B cell (primary cell): ENCODE measurements around the gene EHD2. TPM values are rescaled to one million over a fixed set of nuclear protein-coding genes. Genes with fewer than 3 reads are reported as not detected.

Source experiments
- ATAC-seq: fragments of 200-7000 bp; cut with Tn5 transposase; one replicate; pipeline ENCODE4 v1.10.0; 2021; ENCODE audit warnings: low read depth, mild to moderate bottlenecking, moderate number of reproducible peaks, moderate library complexity
- CTCF ChIA-PET: fragments of 350-600 bp; sonication (Branson Sonifier 250); formaldehyde crosslinking; loops from one replicate; lab custom pipeline; 2021; ENCODE audit warnings: antibody characterized with exemption, inconsistent platforms; lab: Charles Lee
- POLR2A ChIA-PET: fragments of 350-600 bp; sonication (Branson Sonifier 250); formaldehyde crosslinking; loops from one replicate; lab custom pipeline; 2021; ENCODE audit warnings: antibody characterized with exemption; lab: Charles Lee
- DNase-seq: peaks from one replicate; pipeline ENCODE4 v3.0.0; 2013
- H2AFZ ChIP-seq: 2 replicates; pipeline ENCODE4 v1.6.1; 2012; ENCODE audit warnings: mild to moderate bottlenecking, low read depth, low read length; ENCODE audit not compliant: insufficient read depth, poor library complexity, severe bottlenecking
- H3K27ac ChIP-seq, 2 donors: 1 replicate in 1 of 2; 2 replicates in 1 of 2; pipeline ENCODE4 v1.5.1; 2012 to 2013; ENCODE audit warnings: low read length in 2 of 2, mild to moderate bottlenecking in 2 of 2, moderate library complexity in 1 of 2
- H3K27me3 ChIP-seq, 4 experiments: fragments of 200-600 bp in 1 of 4; sonication (generic) in 1 of 4; replicated peaks in 1 of 4; 1 replicate in 2 of 4; 2 replicates in 2 of 4; pipeline versions ENCODE4 v1.6.1 to v1.7.0; 2013 to 2016; ENCODE audit warnings: low read length in 3 of 4, mild to moderate bottlenecking in 2 of 4, mixed read lengths in 1 of 4, moderate library complexity in 1 of 4; ENCODE audit not compliant: insufficient read depth in 4 of 4, control insufficient read depth in 3 of 4; ENCODE audit errors: control extremely low read depth in 1 of 4
- H3K36me3 ChIP-seq, 2 experiments: replicated peaks in 1 of 2; 1 replicate in 1 of 2; 2 replicates in 1 of 2; pipeline versions ENCODE4 v1.6.1 to v1.7.1; 2013; ENCODE audit warnings: low read length in 1 of 2; ENCODE audit not compliant: insufficient read depth in 2 of 2, control insufficient read depth in 1 of 2; ENCODE audit errors: control extremely low read depth in 1 of 2, extremely low read depth in 1 of 2
- H3K4me1 ChIP-seq, 2 donors: fragments of 200-600 bp in 1 of 2; sonication (generic) in 1 of 2; 1 replicate in 1 of 2; 2 replicates in 1 of 2; pipeline versions ENCODE4 v1.5.1 to v1.6.1; 2013 to 2017; ENCODE audit warnings: low read length in 2 of 2; ENCODE audit not compliant: control insufficient read depth in 2 of 2, insufficient read depth in 2 of 2
- H3K4me2 ChIP-seq: replicated peaks from 2 replicates; pipeline ENCODE3; 2012; ENCODE audit warnings: mild to moderate bottlenecking, low read depth, low read length; ENCODE audit not compliant: poor library complexity, severe bottlenecking
- H3K4me3 ChIP-seq, 5 experiments: fragments of 200-600 bp in 1 of 5; sonication (generic) in 1 of 5; 1 replicate in 3 of 5; 2 replicates in 2 of 5; pipeline versions ENCODE4 v1.5.1 to v1.7.0; 2011 to 2016; ENCODE audit warnings: low read length in 4 of 5, mild to moderate bottlenecking in 4 of 5, low read depth in 2 of 5, control low read depth in 1 of 5, moderate library complexity in 1 of 5; ENCODE audit not compliant: insufficient read depth in 1 of 5; ENCODE audit errors: control extremely low read depth in 1 of 5, extremely low read depth in 1 of 5
- H3K79me2 ChIP-seq: fragments of 200-600 bp; sonication (generic); one replicate; pipeline ENCODE4 v1.6.0; 2016; ENCODE audit warnings: low read length; ENCODE audit not compliant: control insufficient read depth, insufficient read depth
- H3K9ac ChIP-seq: fragments of 200-600 bp; sonication (generic); 2 replicates; pipeline ENCODE4 v1.6.1; 2017; ENCODE audit warnings: mild to moderate bottlenecking, low read length, moderate library complexity
- H3K9me3 ChIP-seq, 3 donors: one replicate each; pipeline versions ENCODE4 v1.6.1 to v1.7.1; 2013; ENCODE audit warnings: low read length in 2 of 3; ENCODE audit not compliant: control insufficient read depth in 2 of 3, insufficient read depth in 1 of 3; ENCODE audit errors: control extremely low read depth in 1 of 3
- H4K20me1 ChIP-seq: 2 replicates; pipeline ENCODE4 v1.6.0; 2012; ENCODE audit warnings: mild to moderate bottlenecking, low read length; ENCODE audit not compliant: insufficient read depth, control insufficient read depth, poor library complexity, severe bottlenecking
- H3K27ac Mint-ChIP-seq: one replicate; pipeline ENCODE4 v1.8.0; 2021; ENCODE audit warnings: mixed read lengths
- H3K27me3 Mint-ChIP-seq: one replicate; pipeline ENCODE4 v1.8.0; 2021; ENCODE audit warnings: mixed read lengths
- H3K4me1 Mint-ChIP-seq: one replicate; pipeline ENCODE4 v1.8.0; 2021; ENCODE audit warnings: mixed read lengths
- H3K4me3 Mint-ChIP-seq: one replicate; pipeline ENCODE4 v1.8.0; 2021; ENCODE audit warnings: mixed read lengths
- H3K9me3 Mint-ChIP-seq: one replicate; pipeline ENCODE4 v1.8.0; 2022; ENCODE audit warnings: mixed read lengths; ENCODE audit not compliant: insufficient read depth
- CTCF ChIP-seq: fragments of 200-600 bp; IDR thresholded peaks from one replicate; pipeline ENCODE4 v1.8.0; 2022; ENCODE audit warnings: antibody characterized with exemption, mild to moderate bottlenecking
- EZH2 ChIP-seq: IDR thresholded peaks from 2 replicates; pipeline ENCODE4 v1.6.1; 2012; ENCODE audit warnings: borderline replicate concordance, low read depth, mild to moderate bottlenecking, moderate library complexity, low read length; ENCODE audit not compliant: insufficient read depth, poor library complexity, severe bottlenecking
- WGBS: methylation state at CpG from one replicate; pipeline ENCODE4 v1.1.5; 2013; ENCODE audit warnings: missing lambda C conversion rate; ENCODE audit not compliant: insufficient coverage; 5-methylcytosine and 5-hydroxymethylcytosine counted together
- intact Hi-C: fragments of 100-400 bp; cut with micrococcal nuclease; formaldehyde crosslinking; loops from one replicate; pipeline ENCODE4 v1.10.0; 2022
- polyA plus RNA-seq: library from polyadenylated mRNA; depleted of rRNA; stranded (reverse); fragments of >200 nt; gene quantifications from 2 replicates; pipeline ENCODE4 v1.2.3, GENCODE V29; 2012
- total RNA-seq, 2 donors: library from RNA; stranded (reverse); fragments of 120-200 nt in 1 of 2; gene quantifications; 1 replicate in 1 of 2; 2 replicates in 1 of 2; pipeline versions ENCODE4 v1.2.3 to v1.2.4, GENCODE V29; 2013 to 2022

The EHD2 gene
- total and polyA plus RNA-seq, 2 donors (not counting 1 experiment from before 2014, with no cell fraction given) = not detected

DNA sequence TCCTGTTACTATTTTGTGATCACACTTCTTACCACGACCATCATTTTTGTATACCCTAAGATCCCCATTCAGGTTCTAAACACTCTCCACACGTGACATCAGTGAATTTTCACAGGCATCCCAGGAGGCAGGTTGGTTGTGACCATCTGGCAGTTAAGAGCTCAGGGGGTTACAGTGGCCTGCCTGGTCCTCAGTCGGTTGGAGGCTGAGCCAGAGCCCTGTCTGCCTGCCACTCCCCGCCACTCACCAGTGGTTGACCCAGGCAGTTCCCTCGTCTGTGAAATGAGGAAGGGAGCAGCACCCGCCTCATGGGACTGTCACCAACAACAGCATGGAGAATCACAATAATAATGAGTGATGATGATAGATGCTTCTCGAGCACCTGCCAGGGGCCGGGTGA is 36.4 kb upstream of the EHD2 start:
- Histone ChIP-seq H3K27ac (no peak overlapping the region), H3K9me3 (no peaks in the 10 kb centered on the region), H3K9ac (no peak overlapping the region), H3K36me3 (peaks cover 0 to 26% of the 10 kb centered on the region in 2 experiments), H2AFZ (no peak overlapping the region), H3K4me1 (no peaks in the 10 kb centered on the region), H3K4me2 (no peak overlapping the region), H4K20me1 (peaks cover 21% of the 10 kb centered on the region), H3K27me3 (no peaks in the 10 kb centered on the region), H3K79me2 (no peaks in the 10 kb centered on the region), H3K4me3 (no peak overlapping the region)
- H3K4me3 Mint-ChIP-seq = no peak overlapping the region
- POLR2A ChIA-PET = no interaction called here
- CTCF ChIA-PET = no interaction called here
- ATAC-seq = no peak
- no peaks in the 10 kb centered on the region for H3K27me3 Mint-ChIP-seq
- no peak overlapping the region for H3K27ac Mint-ChIP-seq
- WGBS = 84% methylated on average over 6 of the region's 8 CpGs
- intact Hi-C loops = no loop called here
- H3K9me3 Mint-ChIP-seq = no peaks in the 10 kb centered on the region
- DNase-seq = no peak
- no peaks in the 10 kb centered on the region for H3K4me1 Mint-ChIP-seq
- TF ChIP-seq CTCF = no peak
- no peak for TF ChIP-seq EZH2

DNA sequence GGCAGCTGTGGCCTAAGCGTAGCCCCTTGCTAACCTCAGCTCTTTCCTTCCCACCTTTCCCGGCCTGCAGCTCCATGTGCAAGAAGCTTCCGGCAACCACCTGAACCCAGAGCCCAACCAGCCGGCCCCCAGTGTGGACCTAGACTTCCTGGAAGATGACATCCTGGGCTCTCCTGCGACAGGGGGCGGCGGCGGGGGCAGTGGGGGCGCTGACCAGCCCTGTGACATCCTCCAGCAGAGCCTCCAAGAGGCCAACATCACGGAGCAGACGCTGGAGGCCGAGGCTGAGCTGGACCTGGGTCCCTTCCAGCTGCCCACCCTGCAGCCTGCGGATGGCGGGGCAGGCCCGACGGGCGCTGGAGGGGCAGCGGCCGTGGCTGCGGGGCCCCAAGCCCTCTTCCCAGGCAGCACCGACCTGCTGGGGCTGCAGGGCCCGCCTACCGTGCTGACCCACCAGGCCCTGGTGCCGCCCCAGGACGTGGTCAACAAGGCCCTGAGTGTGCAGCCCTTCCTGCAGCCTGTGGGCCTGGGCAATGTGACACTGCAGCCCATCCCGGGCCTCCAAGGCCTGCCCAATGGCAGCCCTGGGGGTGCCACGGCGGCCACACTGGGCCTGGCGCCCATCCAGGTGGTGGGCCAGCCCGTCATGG is 33.8 kb upstream of the EHD2 start:
- DNase-seq (no peak), ATAC-seq (no peak)
- 96% methylated on average over 30 of the region's 30 CpGs for WGBS
- H3K4me3 ChIP-seq = no peak overlapping the region
- H3K27ac Mint-ChIP-seq = no peak overlapping the region
- no peak overlapping the region for H3K4me3 Mint-ChIP-seq
- H3K27me3 Mint-ChIP-seq = no peaks in the 10 kb centered on the region
- no peaks in the 10 kb centered on the region for H3K4me1 ChIP-seq
- ChIA-PET CTCF (interaction anchor here (1.8 kb wide), 1 partner anchor 33 kb away, joined by 7 read pairs; no protein-coding TSS in a partner anchor), POLR2A (no interaction called here)
- no peak overlapping the region for H3K27ac ChIP-seq
- H4K20me1 ChIP-seq = peaks cover 5% of the 10 kb centered on the region
- intact Hi-C loops = no loop called here
- H3K9me3 Mint-ChIP-seq = no peaks in the 10 kb centered on the region
- H3K4me2 ChIP-seq = no peak overlapping the region
- peaks cover 0 to 14% of the 10 kb centered on the region in 2 experiments for H3K36me3 ChIP-seq
- H3K79me2 ChIP-seq = no peaks in the 10 kb centered on the region
- H3K9me3 ChIP-seq = no peaks in the 10 kb centered on the region
- no peak overlapping the region for H3K9ac ChIP-seq
- H3K4me1 Mint-ChIP-seq = no peaks in the 10 kb centered on the region
- H2AFZ ChIP-seq = no peak overlapping the region
- H3K27me3 ChIP-seq = no peaks in the 10 kb centered on the region
- TF ChIP-seq EZH2 (no peak), CTCF (no peak)
